ENCODE measurements around the gene WDFY1.
A peak's percentile ranks its signal among the peaks of the same experiment; 100 is the strongest.
"Not testable (repeated sequence)": the region's sequence is repeated elsewhere in the genome, so short reads cannot be mapped to it uniquely, and the experiment has no call there.

WDFY1 gene

DNA sequence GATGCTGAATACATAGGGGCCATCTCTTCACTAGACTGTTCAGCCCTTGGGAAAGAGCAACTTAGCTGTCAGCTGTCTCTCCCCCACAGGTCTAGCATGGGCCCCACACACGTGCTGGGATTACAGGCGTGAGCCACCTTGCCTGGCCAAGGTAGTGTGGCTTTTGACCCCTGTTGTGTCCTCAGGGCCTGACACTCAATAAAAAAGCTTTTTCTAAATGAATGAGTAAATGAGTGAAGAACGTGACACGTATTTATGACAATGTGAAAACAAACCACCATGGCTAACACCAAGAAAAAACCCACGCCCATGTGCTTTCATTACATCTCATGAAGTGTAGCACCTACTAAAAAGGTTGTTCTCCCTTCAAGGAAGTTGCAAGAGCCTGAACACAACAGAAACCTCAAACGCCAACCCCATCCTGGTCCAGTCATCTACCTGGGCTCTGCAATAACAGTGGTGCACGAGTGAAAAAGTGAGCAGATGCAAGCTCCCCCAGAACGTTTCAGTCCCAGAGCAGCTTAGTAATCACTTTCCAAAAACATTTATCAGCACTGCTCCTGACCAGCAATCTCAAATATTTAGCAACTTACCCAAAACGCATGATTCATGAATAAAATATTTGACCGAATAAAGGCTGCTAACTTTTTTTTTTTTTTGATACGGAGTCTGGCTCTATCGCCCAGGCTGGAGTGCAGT is 3.4 kb downstream of the WDFY1 start:
- Histone ChIP-seq H3K4me1 (peaks cover 4% of the 10 kb centered on the region), H3K27me3 (ENCODE audit: control insufficient read depth, insufficient read depth, low read length) (no peaks in the 10 kb centered on the region), H3K4me3 (ENCODE audit: low read depth, low read length) (no peak overlapping the region), H3K27ac (no peak overlapping the region), H3K36me3 (ENCODE audit: control insufficient read depth, insufficient read depth, low read length) (no peaks in the 10 kb centered on the region), H3K9ac (no peak overlapping the region), H2AFZ (no peak overlapping the region), H3K4me2 (ENCODE audit: low read length) (no peak overlapping the region), H3K9me3 (ENCODE audit: control insufficient read depth, low read length) (no peaks in the 10 kb centered on the region), H3K79me2 (peaks cover 56% of the 10 kb centered on the region)
- TF ChIP-seq, protein P1, sequence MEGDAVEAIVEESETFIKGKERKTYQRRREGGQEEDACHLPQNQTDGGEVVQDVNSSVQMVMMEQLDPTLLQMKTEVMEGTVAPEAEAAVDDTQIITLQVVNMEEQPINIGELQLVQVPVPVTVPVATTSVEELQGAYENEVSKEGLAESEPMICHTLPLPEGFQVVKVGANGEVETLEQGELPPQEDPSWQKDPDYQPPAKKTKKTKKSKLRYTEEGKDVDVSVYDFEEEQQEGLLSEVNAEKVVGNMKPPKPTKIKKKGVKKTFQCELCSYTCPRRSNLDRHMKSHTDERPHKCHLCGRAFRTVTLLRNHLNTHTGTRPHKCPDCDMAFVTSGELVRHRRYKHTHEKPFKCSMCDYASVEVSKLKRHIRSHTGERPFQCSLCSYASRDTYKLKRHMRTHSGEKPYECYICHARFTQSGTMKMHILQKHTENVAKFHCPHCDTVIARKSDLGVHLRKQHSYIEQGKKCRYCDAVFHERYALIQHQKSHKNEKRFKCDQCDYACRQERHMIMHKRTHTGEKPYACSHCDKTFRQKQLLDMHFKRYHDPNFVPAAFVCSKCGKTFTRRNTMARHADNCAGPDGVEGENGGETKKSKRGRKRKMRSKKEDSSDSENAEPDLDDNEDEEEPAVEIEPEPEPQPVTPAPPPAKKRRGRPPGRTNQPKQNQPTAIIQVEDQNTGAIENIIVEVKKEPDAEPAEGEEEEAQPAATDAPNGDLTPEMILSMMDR (IDR thresholded peaks at IDR 0.05) = no peak

DNA sequence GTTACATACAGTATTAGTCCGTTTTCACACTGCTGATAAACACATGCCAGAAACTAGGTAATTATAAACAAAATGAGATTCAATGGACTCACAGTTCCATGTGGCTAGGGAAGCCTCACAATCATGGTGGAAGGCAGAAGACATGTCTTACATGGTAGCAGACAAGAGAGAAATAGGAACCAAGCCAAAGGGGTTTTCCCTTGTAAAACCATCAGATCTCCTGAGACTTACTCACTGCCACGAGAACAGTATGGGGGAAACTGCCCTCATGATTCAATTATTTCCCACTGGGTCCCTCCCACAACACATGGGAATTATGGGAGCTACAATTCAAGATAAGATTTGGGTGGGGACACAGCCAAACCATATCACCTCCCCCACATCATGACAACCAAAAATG is 5.7 kb downstream of the WDFY1 start:
- not testable (repeated sequence) for H3K9me3 ChIP-seq (ENCODE audit: control insufficient read depth, low read length); H3K4me3 ChIP-seq (ENCODE audit: low read depth, low read length); H3K36me3 ChIP-seq (ENCODE audit: control insufficient read depth, insufficient read depth, low read length); H3K27me3 ChIP-seq (ENCODE audit: control insufficient read depth, insufficient read depth, low read length); H2AFZ ChIP-seq; H3K27ac ChIP-seq; H3K4me2 ChIP-seq (ENCODE audit: low read length); H3K9ac ChIP-seq
- peaks cover 61% of the 10 kb centered on the region for H3K79me2 ChIP-seq
- H3K4me1 ChIP-seq = peaks cover 18% of the 10 kb centered on the region

DNA sequence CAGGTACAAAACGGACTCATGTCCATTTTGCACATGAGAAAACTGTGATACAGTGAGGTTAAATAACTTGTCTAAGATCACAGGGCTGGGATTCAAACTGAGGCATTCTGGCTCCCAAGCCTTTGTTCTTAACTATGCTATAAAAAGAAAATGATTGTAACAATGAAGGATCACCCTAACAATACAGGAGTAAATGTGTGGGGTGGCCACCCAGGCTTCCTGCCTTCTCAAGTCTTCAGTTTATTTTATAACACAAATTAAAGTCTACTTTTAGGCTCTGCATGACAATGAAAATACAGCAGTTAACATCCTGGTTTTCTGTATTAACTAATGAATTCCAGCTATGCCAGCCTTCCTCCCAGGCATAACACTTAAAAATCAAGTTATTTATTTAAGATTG is 7.6 kb downstream of the WDFY1 start:
- H2AFZ ChIP-seq = no peak overlapping the region
- peaks cover 58% of the 10 kb centered on the region for H3K79me2 ChIP-seq
- H3K4me1 ChIP-seq = peaks cover 22% of the 10 kb centered on the region
- H3K27me3 ChIP-seq (ENCODE audit: control insufficient read depth, insufficient read depth, low read length) = no peaks in the 10 kb centered on the region
- no peaks in the 10 kb centered on the region for H3K9me3 ChIP-seq (ENCODE audit: control insufficient read depth, low read length)
- H3K36me3 ChIP-seq (ENCODE audit: control insufficient read depth, insufficient read depth, low read length) = no peaks in the 10 kb centered on the region
- TF ChIP-seq, protein P1 (IDR thresholded peaks at IDR 0.05) = no peak
- H3K4me2 ChIP-seq (ENCODE audit: low read length) = no peak overlapping the region
- H3K9ac ChIP-seq = no peak overlapping the region
- H3K27ac ChIP-seq = no peak overlapping the region
- no peak overlapping the region for H3K4me3 ChIP-seq (ENCODE audit: low read depth, low read length)

DNA sequence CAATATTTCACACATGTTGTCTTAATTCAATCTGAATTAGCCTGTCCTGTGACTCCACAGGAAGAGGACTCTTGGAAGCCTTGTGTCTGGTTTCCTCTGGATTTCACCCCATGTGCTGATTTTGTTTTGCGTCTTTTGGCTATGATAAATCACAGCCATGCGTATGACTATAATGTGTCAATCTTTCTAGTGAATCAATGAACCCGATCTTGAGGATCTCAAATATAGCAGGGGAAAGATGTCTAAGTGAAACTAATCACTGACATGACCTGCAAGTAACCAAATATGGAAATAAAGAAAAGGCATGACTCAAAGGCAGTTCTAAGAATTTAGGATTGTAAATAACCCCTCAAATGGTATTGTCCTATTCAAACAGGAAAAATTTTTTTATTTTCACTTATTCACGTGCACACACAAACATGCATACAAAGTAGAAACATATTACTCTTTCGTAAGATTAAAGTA is 8.2 kb downstream of the WDFY1 start:
- Histone ChIP-seq H3K4me1 (peaks cover 22% of the 10 kb centered on the region), H3K27ac (peak overlapping the region; percentile 30), H3K4me2 (ENCODE audit: low read length) (no peak overlapping the region), H2AFZ (no peak overlapping the region), H3K79me2 (peaks cover 59% of the 10 kb centered on the region), H3K9me3 (ENCODE audit: control insufficient read depth, low read length) (no peaks in the 10 kb centered on the region), H3K27me3 (ENCODE audit: control insufficient read depth, insufficient read depth, low read length) (no peaks in the 10 kb centered on the region), H3K9ac (no peak overlapping the region), H3K36me3 (ENCODE audit: control insufficient read depth, insufficient read depth, low read length) (no peaks in the 10 kb centered on the region), H3K4me3 (ENCODE audit: low read depth, low read length) (no peak overlapping the region)
- TF ChIP-seq, protein P1 (IDR thresholded peaks at IDR 0.05) = no peak

DNA sequence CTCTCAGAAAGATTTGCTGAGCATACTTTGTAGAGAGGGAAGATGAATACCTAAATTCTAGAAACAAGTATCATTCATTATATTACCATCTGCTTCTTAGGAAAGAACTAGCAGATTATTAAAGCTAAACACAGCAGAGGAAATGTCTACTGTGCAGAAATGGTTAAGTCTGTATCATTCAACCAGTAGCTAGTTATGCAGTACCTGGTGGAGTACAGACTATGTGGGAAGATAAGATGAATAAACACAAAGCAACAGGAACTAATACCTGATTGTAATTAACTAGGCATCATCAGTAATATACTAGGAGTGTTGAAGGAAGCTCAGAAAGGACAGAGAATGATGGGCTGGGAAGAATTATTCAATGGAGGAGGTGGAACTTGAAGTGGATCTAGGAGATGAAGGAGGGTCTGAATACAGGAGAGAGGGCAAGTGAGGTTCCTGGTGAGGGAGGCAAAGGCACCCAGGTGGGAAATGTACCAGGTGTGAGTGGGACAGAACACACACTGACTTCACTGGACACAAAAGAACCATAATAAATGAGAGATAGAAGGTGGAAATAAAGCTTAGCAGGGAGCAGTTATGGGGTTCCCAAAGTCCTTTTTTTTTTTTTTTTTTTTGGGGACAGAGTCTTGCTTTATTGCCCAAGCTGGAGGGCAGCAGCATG is 9.5 kb downstream of the WDFY1 start:
- peaks cover 32% of the 10 kb centered on the region for H3K4me1 ChIP-seq

More for the DNA sequence above, 9.5 kb downstream of the WDFY1 start:
- no peaks in the 10 kb centered on the region for H3K36me3 ChIP-seq (ENCODE audit: control insufficient read depth, insufficient read depth, low read length)
- no peaks in the 10 kb centered on the region for H3K9me3 ChIP-seq (ENCODE audit: control insufficient read depth, low read length)
- no peak overlapping the region for H3K4me2 ChIP-seq (ENCODE audit: low read length)
- H2AFZ ChIP-seq = no peak overlapping the region
- TF ChIP-seq, protein P1 (IDR thresholded peaks at IDR 0.05) = no peak
- H3K27me3 ChIP-seq (ENCODE audit: control insufficient read depth, insufficient read depth, low read length) = no peaks in the 10 kb centered on the region
- H3K79me2 ChIP-seq = peaks cover 53% of the 10 kb centered on the region
- H3K9ac ChIP-seq = no peak overlapping the region
- H3K27ac ChIP-seq = no peak overlapping the region
- H3K4me3 ChIP-seq (ENCODE audit: low read depth, low read length) = no peak overlapping the region

All from parathyroid adenoma (tissue), 2 donors.